ENCODE data around the gene NUAK2.

GRCh38 chr1:205298191-205298994, 23.2 kb downstream of the NUAK2 start:
- TF ChIP-seq RAD21 (IDR thresholded peaks at IDR 0.05; ENCODE audit: low read length) (0 out of 2 replicates have a peak, but pooled peaks have one; percentile 25), CTCF (conservative IDR thresholded peaks at IDR 0.05; ENCODE audit: low read depth, low read length) (no peak), POLR2A (IDR thresholded peaks at IDR 0.05; ENCODE audit: low read depth, low read length) (0 out of 2 replicates have a peak, but pooled peaks have one; percentile 62), CEBPB (IDR thresholded peaks at IDR 0.05; ENCODE audit: low read depth, low read length) (peak; percentile 48; the same call in 1 of the 2 replicates), MAFK (IDR thresholded peaks at IDR 0.05; ENCODE audit: low read depth, low read length) (peak; percentile 61; the same call in 1 of the 2 replicates), RFX5 (IDR thresholded peaks at IDR 0.05; ENCODE audit: low read depth, low read length) (no peak), NFE2L2 (IDR thresholded peaks at IDR 0.05; ENCODE audit: low read depth, low read length) (peak; percentile 66; the same call in 1 of the 2 replicates), MXI1 (IDR thresholded peaks at IDR 0.05; ENCODE audit: borderline replicate concordance, low read depth, low read length) (no peak), BHLHE40 (IDR thresholded peaks at IDR 0.05; ENCODE audit: low read depth, low read length) (peak; percentile 52), CHD1 (IDR thresholded peaks at IDR 0.05; ENCODE audit: low read depth, low read length) (no peak), RCOR1 (IDR thresholded peaks at IDR 0.05; ENCODE audit: insufficient replicate concordance, low read length) (no peak), FOS (IDR thresholded peaks at IDR 0.05; ENCODE audit: low read depth, low read length) (peak; percentile 91)
- TF ChIP-seq, protein P1, sequence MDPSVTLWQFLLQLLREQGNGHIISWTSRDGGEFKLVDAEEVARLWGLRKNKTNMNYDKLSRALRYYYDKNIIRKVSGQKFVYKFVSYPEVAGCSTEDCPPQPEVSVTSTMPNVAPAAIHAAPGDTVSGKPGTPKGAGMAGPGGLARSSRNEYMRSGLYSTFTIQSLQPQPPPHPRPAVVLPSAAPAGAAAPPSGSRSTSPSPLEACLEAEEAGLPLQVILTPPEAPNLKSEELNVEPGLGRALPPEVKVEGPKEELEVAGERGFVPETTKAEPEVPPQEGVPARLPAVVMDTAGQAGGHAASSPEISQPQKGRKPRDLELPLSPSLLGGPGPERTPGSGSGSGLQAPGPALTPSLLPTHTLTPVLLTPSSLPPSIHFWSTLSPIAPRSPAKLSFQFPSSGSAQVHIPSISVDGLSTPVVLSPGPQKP (IDR thresholded peaks at IDR 0.05; ENCODE audit: borderline replicate concordance, low read depth, low read length) = no peak
- TF ChIP-seq, protein P2, sequence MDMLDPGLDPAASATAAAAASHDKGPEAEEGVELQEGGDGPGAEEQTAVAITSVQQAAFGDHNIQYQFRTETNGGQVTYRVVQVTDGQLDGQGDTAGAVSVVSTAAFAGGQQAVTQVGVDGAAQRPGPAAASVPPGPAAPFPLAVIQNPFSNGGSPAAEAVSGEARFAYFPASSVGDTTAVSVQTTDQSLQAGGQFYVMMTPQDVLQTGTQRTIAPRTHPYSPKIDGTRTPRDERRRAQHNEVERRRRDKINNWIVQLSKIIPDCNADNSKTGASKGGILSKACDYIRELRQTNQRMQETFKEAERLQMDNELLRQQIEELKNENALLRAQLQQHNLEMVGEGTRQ (IDR thresholded peaks at IDR 0.05; ENCODE audit: low read depth, low read length) = no peak
